Islet of Langerhans (tissue), 1 donor: ENCODE measurements around the gene SLC25A28.

Source experiments
- FAIRE-seq: peaks from one replicate; lab custom pipeline; 2011; peaks lifted over from hg19 to GRCh38; lab: Jason Lieb, UNC

Gene SLC25A28, protein sequence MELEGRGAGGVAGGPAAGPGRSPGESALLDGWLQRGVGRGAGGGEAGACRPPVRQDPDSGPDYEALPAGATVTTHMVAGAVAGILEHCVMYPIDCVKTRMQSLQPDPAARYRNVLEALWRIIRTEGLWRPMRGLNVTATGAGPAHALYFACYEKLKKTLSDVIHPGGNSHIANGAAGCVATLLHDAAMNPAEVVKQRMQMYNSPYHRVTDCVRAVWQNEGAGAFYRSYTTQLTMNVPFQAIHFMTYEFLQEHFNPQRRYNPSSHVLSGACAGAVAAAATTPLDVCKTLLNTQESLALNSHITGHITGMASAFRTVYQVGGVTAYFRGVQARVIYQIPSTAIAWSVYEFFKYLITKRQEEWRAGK

GRCh38 chr10:99619851-99620710 lies at the start of gene SLC25A28:
Gene SLC25A28, minus strand, starts transcription at chr10:99620439. Its CDS starts 104 bp downstream, at chr10:99620335.
- peak; percentile 98 for FAIRE-seq

GRCh38 chr10:99667108-99667751 lies 47.0 kb upstream of the SLC25A28 start:
- FAIRE-seq: no peak

- no peak for FAIRE-seq
Measured at GRCh38 chr10:99665304-99665703, 45.1 kb upstream of the SLC25A28 start.

- no peak for FAIRE-seq
Measured at GRCh38 chr10:99661377-99661763, 41.1 kb upstream of the SLC25A28 start.

- no peak for FAIRE-seq
Measured at GRCh38 chr10:99660662-99661376, 40.6 kb upstream of the SLC25A28 start.

DNA sequence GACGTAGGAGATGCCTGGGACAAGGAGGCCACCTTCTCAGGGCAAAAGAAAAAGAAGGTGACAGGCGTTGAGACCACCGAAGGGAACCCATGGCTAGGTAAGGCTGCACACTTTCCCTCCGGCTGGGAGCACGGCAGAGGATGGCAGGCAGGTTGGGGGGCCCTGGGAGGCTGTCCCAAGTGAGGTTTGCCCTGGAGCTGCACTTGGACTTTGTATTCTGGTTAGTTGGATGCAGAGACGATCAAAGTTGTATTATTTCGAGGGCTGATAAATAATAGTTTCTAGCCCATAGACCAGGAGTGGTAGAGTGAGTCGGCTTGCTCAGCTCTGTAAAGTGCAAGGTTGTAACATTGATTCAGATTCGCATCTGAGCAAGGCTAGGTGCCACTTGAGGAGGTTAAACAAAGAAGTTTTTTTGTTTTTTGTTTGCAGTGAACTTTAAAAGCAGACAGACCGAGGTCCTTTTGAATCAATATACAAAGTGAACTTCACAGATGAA lies 39.7 kb upstream of the SLC25A28 start:
- no peak for FAIRE-seq

DNA sequence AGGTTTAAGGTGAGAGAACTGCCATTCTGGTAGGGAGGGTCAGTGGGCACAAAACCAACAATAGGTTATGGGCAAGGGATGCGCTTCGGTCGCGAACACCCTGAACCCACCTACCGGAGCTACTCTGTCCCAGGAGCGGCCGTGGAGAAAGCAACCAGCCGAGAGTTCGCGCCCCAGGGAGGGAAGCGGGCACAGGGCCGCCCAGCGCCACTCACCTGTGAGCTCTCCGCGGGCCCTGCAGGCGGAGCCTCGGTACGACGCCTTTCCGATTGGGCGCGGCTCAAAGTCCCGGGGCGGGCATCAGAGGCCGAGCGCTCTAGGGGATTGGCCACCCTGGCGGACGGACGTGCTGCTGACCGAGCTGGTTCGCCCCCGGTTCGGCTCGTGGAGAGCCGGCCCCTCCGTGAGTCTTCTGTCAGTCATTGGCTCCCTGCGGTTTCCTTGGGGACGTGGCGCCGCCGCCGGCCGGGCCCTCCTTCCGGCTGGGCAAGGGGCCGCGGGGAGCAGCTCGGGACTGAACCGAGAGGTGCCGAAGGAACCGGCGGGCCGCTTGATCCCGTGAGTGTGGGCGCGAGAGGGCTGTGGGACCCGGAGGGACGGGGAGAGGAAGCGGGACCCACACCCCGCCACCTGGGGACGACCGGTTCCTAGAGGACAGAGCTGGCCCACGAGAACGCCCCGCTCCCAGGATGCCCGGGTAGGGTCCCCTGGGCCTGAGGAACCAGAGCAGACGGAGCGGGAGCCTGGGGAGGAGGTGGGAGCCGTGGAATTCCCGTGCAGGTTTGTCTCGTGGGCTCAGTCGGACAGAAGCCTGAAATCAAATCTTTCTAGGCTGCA lies 39.0 kb upstream of the SLC25A28 start, which contains the start of gene ENTPD7:
Gene ENTPD7, plus strand, starts transcription at position 479 of the 837 bp plus-strand sequence. CDS start 448 bp downstream, outside the sequence.
- peak; percentile 70 for FAIRE-seq

- no peak for FAIRE-seq
Measured at GRCh38 chr10:99658622-99659030, 38.4 kb upstream of the SLC25A28 start.

GRCh38 chr10:99656199-99657064 lies 36.2 kb upstream of the SLC25A28 start:
- FAIRE-seq: no peak

DNA sequence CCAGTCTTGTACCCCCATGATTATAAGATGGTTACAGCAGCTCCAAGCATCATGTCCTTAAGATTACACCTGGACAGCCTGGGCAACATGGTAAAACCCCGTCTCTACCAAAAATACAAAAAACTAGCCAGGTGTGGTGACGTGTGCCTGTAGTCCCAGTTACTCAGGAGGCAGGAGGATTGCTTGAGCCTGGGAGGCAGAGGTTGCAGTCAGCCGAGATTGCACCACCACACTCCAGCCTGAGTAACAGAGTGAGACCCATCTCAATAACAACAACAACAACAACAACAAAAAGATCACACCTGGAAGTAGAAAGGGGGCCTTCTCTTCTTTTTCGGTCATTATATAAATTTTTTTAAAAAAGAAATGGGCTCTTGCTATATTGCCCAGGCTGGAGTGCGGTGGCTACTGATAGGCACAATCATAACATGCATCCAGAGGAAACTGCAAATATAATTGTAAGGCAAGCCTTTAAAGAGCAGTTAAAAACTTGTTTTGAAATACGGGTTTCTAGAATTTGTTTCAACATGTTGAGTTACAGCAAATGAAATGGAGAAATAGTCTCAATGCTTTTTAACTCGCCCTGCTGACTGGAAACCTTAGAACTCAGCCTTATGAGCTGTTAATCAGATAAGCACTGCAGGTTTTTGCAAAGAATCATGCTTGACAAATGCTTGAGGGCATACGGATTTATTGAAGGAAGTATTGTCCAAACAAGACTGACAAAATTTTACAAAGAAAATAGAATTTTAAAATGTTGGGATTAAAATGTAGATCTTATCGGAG lies 34.3 kb upstream of the SLC25A28 start:
- FAIRE-seq: no peak

DNA sequence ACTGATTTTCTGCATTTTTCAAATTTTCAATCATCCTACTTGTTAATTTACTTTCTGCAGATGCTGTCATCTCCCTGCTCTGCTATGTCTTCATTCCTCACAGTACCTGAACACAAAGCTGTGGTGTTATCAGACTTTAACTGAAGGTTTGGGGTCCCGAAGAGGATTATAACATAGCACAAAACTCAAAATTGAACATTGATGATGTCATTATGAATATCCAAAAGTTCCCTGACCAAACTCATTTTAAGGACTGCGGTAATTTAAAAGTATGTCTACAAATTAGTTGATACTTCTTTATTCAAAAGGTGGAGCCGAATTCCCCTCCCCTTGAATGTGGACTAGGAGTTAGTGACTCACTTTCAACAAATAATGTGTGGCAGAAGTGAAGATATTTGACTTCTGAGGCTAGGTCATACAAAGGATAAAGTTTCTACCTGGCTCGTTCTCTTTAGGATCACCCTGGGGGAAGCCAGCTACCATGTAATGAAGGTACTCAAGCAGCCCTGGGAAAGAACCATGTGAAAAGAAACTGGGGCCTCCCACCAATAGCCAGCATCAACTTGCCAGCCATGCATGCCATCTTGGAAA lies 32.7 kb upstream of the SLC25A28 start:
- no peak for FAIRE-seq

- FAIRE-seq: no peak
Measured at GRCh38 chr10:99648717-99649116, 28.5 kb upstream of the SLC25A28 start.

- peak; percentile 86 for FAIRE-seq
Measured at GRCh38 chr10:99647601-99648151, 27.4 kb upstream of the SLC25A28 start.

- FAIRE-seq: no peak
Measured at GRCh38 chr10:99633832-99634231, 13.6 kb upstream of the SLC25A28 start.

DNA sequence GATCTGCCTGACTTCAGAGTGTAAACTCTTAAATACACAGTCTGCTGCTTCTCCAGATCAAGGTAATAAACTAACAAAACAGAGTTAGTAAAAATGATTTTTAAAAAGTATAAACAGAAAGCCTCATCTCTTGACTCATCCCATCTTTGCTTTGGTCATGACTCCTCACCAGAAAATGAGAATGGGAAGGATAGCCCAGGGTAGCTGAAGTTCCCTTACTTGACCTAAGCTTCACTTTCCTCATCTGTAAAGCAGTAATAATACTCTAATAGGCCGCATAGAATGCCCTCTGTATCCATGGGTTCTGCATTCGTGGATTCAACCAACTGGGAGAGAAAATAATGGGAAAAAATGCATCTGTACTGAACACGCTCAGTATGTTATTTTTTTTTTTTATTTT lies 11.3 kb upstream of the SLC25A28 start:
- no peak for FAIRE-seq

GRCh38 chr10:99630991-99631390 lies 10.8 kb upstream of the SLC25A28 start:
- FAIRE-seq: no peak

- no peak for FAIRE-seq
Measured at GRCh38 chr10:99630433-99630832, 10.2 kb upstream of the SLC25A28 start.

DNA sequence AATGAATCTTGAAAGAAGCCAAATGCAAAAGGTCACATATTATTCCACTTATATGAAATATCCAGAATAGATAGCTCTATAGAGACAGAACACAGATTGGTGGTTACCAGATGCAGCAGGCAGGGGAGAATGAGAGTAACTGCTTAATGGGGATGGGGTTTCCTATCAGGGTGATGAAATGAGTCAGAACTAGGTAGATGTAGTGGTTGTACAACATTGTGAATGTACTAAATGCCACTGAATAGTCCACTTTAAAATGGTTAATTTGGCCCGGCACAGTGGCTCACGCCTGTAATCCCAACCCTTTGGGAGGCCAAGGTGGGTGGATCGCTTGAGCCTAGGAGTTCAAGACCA lies 9.4 kb upstream of the SLC25A28 start:
- FAIRE-seq: no peak
